Prostate gland (tissue), 2 donors: ENCODE data around the gene VPS39. TPM values are rescaled to one million over a fixed set of nuclear protein-coding genes. Genes with fewer than 3 reads are reported as not detected.
A peak's percentile ranks its signal among the peaks of the same experiment; 100 is the strongest.

Experiments used
- DNase-seq: peaks from one replicate; pipeline ENCODE4 v3.0.0-alpha.2; 2019; ENCODE audit warnings: low spot score
- H3K27ac ChIP-seq, 2 donors: fragments of 200-600 bp; sonication (generic); 2 replicates each; pipeline ENCODE4 v1.5.1; 2017 to 2019
- H3K27me3 ChIP-seq: fragments of 200-600 bp; sonication (generic); replicated peaks from 2 replicates; pipeline ENCODE4 v1.5.1; 2019; ENCODE audit not compliant: insufficient read depth
- H3K36me3 ChIP-seq, 2 donors: fragments of 200-600 bp; sonication (generic); 1 replicate in 1 of 2; 2 replicates in 1 of 2; pipeline versions ENCODE4 v1.5.1 to v1.8.1; 2017 to 2019
- H3K4me1 ChIP-seq: fragments of 200-600 bp; sonication (generic); replicated peaks from 2 replicates; pipeline ENCODE4 v1.5.1; 2019
- H3K4me3 ChIP-seq, 2 donors: fragments of 200-600 bp; sonication (generic); 2 replicates each; pipeline ENCODE4 v1.5.1; 2017 to 2019
- H3K9me3 ChIP-seq: fragments of 200-600 bp; sonication (generic); 2 replicates; pipeline ENCODE4 v1.5.1; 2017
- POLR2A ChIP-seq: fragments of 450-650 bp; IDR thresholded peaks from one replicate; pipeline ENCODE4 v1.6.1; 2016; ENCODE audit warnings: antibody characterized with exemption, mild to moderate bottlenecking
- POLR2AphosphoS5 ChIP-seq: sonication (generic); formaldehyde crosslinking; IDR thresholded peaks from one replicate; pipeline ENCODE4 v1.6.1; 2017; ENCODE audit warnings: antibody characterized with exemption
- WGBS: methylation state at CpG from one replicate; pipeline ENCODE4 v1.1.5; 2018; 5-methylcytosine and 5-hydroxymethylcytosine counted together
- intact Hi-C: fragments of 100-400 bp; cut with DNase I; formaldehyde crosslinking; loops from one replicate; pipeline ENCODE4 v1.14.2; 2022
- total RNA-seq, 2 donors: library from RNA; depleted of rRNA; stranded (reverse); fragments of >200 nt; gene quantifications; one replicate each; pipeline ENCODE4 v1.1.0, GENCODE V29; 2016
- TF ChIP-seq, protein P1 (sequence below), 4 experiments: fragments of 200-600 bp in 2 of 4; fragments of 450-650 bp in 2 of 4; sonication (generic) in 2 of 4; IDR thresholded peaks; 1 replicate in 3 of 4; 2 replicates in 1 of 4; pipeline ENCODE4 v1.5.1; 2016 to 2019; ENCODE audit warnings: antibody characterized with exemption in 4 of 4, mild to moderate bottlenecking in 2 of 4, moderate library complexity in 2 of 4

VPS39 gene
- total RNA-seq, 2 donors from 2014 or later, result 76.2 to 111 TPM

DNA sequence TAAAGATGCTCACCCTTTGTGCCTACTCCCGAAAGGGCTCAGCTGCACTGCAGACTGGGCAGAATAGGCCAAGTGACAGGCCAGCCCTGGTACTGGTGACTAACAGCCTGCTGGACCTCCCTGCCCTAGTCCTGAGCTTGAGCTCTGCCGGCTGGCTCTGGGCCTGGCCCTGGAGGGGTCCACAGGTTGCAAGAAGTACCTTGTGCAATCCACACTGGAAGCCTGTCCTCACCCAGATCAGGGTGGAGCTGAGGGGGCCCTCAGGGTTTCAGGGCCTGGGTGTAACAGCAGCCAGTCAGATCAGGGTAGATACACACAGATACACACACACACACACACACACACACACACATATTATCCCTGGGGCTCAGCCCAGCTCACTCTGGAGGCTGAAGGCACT is 86.4 kb downstream of the VPS39 start:
- H3K4me1 ChIP-seq, result no peaks in the 10 kb centered on the region

DNA sequence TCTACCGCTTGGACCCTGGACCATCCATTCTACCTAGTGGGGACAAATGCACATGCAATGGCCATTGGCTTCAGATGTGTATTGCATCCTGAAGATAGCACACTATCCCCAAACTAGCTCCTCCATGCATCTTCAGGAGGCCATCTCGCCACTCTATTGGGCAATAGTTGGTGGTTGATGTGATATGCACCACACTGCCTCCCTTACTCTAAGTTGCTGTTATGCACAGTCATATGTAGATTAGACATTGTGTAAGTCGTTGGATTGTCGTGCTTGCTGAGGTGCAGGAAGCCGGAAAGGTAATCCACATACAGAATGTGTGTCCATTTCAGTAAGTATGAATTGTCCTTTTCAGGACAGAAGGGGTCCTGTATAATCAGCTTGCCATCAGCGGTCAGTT is 87.1 kb downstream of the VPS39 start:
- no peak overlapping the region for H3K27ac ChIP-seq
- DNase-seq, result no peak
- no peaks in the 10 kb centered on the region for H3K4me1 ChIP-seq
- intact Hi-C loops, result no loop called here
- no peaks in the 10 kb centered on the region for H3K27me3 ChIP-seq
- TF ChIP-seq POLR2AphosphoS5, result no peak
- TF ChIP-seq, protein P1, sequence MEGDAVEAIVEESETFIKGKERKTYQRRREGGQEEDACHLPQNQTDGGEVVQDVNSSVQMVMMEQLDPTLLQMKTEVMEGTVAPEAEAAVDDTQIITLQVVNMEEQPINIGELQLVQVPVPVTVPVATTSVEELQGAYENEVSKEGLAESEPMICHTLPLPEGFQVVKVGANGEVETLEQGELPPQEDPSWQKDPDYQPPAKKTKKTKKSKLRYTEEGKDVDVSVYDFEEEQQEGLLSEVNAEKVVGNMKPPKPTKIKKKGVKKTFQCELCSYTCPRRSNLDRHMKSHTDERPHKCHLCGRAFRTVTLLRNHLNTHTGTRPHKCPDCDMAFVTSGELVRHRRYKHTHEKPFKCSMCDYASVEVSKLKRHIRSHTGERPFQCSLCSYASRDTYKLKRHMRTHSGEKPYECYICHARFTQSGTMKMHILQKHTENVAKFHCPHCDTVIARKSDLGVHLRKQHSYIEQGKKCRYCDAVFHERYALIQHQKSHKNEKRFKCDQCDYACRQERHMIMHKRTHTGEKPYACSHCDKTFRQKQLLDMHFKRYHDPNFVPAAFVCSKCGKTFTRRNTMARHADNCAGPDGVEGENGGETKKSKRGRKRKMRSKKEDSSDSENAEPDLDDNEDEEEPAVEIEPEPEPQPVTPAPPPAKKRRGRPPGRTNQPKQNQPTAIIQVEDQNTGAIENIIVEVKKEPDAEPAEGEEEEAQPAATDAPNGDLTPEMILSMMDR (IDR thresholded peaks at IDR 0.05), result no peak
- no peak for TF ChIP-seq POLR2A
- H3K4me3 ChIP-seq, result no peak overlapping the region
- WGBS, result 89% methylated on average over 6 of the region's 6 CpGs
- no peaks in the 10 kb centered on the region for H3K36me3 ChIP-seq
- H3K9me3 ChIP-seq, result no peaks in the 10 kb centered on the region

More for the DNA sequence above, 86.4 kb downstream of the VPS39 start:
- H3K27ac ChIP-seq, result no peak overlapping the region
- no peaks in the 10 kb centered on the region for H3K9me3 ChIP-seq
- no peak for TF ChIP-seq POLR2A
- TF ChIP-seq POLR2AphosphoS5, result no peak
- TF ChIP-seq, protein P1 (IDR thresholded peaks at IDR 0.05), result no peak
- intact Hi-C loops, result no loop called here
- no peaks in the 10 kb centered on the region for H3K27me3 ChIP-seq
- WGBS, result 28% methylated on average over 2 of the region's 2 CpGs
- DNase-seq, result no peak
- no peaks in the 10 kb centered on the region for H3K36me3 ChIP-seq
- no peak overlapping the region for H3K4me3 ChIP-seq

DNA sequence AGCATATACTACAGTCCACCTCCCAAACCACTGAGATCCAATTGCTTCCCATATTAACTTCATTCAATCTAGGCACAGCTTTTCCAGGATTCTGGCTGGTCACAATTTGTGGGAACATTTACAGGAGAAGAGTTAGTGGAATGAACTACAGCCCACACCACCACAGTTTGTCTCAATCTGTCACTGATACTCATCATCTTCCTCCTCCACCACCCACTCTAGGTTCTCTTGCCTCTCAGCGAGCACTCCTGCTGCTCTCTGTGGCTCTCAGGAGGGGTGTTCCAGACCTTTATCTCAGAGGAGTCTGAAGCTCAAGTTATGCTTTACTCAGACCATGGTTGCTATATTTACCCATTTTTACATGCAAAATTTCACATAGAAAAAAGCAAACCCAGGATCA is 87.8 kb downstream of the VPS39 start:
- Histone ChIP-seq H3K4me3 (no peak overlapping the region), H3K27me3 (no peaks in the 10 kb centered on the region), H3K4me1 (no peaks in the 10 kb centered on the region), H3K9me3 (no peaks in the 10 kb centered on the region), H3K36me3 (no peaks in the 10 kb centered on the region), H3K27ac (no peak overlapping the region)
- no peak for TF ChIP-seq POLR2A
- TF ChIP-seq, protein P1 (IDR thresholded peaks at IDR 0.05), result no peak
- WGBS, result 89% methylated on average over 1 of the region's 1 CpG
- intact Hi-C loops, result no loop called here
- no peak for DNase-seq

DNA sequence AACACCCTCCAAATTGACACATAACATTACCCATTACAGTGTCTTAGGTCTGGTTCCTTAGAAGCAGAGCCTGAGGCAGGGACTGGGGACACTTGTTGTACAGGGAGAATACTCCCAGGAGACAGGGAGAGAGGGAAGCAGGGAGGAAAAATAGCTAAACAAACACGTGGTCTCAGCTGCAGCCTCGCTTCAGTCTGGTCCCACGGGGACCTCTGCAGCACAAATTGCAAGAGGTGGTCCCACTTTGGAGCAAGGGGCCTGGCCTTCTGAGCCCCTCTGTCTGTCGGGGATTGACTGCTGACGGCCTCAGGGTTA is 88.7 kb downstream of the VPS39 start:
- H3K4me3 ChIP-seq, result peak overlapping the region; percentile 3 to 5
- intact Hi-C loops, result no loop called here
- no peaks in the 10 kb centered on the region for H3K9me3 ChIP-seq
- H3K4me1 ChIP-seq, result no peaks in the 10 kb centered on the region
- no peak for TF ChIP-seq POLR2A
- TF ChIP-seq, protein P1 (IDR thresholded peaks at IDR 0.05), result no peak
- TF ChIP-seq POLR2AphosphoS5, result no peak
- H3K27ac ChIP-seq, result peak overlapping the region in 1 of 2 donors; percentile 8
- no peaks in the 10 kb centered on the region for H3K27me3 ChIP-seq
- no peaks in the 10 kb centered on the region for H3K36me3 ChIP-seq
- DNase-seq, result no peak
- 60% methylated on average over 5 of the region's 5 CpGs for WGBS

DNA sequence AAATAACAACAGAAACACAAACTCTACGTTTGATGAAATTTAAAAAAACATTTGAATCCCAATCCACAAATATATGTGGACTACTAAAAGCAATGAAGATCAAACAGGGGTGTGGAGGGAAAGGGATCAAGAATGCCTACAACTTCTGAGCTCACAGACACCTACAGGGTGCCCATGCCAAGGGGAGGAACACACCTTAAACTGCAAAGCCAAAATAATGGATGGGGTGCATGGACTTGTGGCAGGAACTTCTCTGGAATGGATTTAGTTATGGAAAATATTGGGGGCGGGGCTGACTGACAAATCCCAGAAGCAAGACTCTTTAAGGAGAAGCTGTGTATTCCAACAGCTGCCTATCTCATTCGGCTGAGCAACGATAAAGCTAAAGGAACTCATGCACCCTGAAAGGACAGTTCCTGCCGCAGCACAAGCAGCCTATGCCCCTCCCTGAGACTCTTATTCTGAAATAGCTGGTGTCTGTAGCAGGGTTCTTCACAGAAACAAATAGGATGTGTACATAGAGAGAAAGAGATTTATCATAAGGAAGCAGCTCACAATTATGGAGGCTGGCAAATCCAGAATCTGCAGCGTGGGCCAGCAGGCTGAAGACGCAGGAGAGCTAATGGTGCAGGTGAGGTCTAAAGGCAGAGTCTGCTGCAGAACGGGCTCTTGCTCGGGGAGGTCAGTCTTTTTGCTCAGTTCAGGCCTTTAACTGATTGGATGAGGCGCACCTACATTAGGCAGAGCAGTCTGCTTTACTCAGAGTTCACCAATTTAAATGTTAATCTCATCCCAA is 89.3 kb downstream of the VPS39 start:
- Histone ChIP-seq H3K4me1 (no peaks in the 10 kb centered on the region), H3K9me3 (no peaks in the 10 kb centered on the region), H3K27ac (peak overlapping the region in 1 of 2 donors; percentile 8), H3K4me3 (peak overlapping the region; percentile 3 to 5), H3K27me3 (no peaks in the 10 kb centered on the region), H3K36me3 (no peaks in the 10 kb centered on the region)
- no peak for DNase-seq
- 42% methylated on average over 10 of the region's 10 CpGs for WGBS
- peak; percentile 24 for TF ChIP-seq POLR2AphosphoS5
- TF ChIP-seq, protein P1 (IDR thresholded peaks at IDR 0.05), result peak in 1 of 4 experiments; percentile 2
- TF ChIP-seq POLR2A, result no peak
- intact Hi-C loops, result no loop called here
